Measurements from ENCODE around the gene PIP5K1C.

DNA sequence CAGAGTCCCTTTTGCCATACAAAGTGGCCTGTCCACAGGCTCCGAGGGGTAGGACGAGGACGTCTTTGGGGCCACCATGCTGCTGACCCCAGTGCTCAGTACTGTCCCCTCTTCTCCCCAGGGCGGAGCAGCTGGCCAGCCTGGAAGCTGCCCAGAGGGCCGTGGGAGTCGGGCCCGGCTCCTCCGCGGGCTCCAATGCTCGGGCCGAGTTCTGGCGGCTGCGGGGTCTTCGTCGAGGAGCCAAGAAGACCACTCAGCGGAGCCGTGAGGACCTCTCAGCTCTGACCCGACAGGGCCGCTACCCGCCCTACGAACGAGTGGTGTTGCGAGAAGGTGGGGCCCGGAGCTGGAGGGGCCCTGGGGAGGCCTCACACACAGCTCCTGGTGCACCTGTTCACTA lies 40.2 kb upstream of the PIP5K1C start:
- TF ChIP-seq ZNF696 (CRISPR knock-in tag; conservative IDR thresholded peaks at IDR 0.05): no peak
- TF ChIP-seq, protein P1, sequence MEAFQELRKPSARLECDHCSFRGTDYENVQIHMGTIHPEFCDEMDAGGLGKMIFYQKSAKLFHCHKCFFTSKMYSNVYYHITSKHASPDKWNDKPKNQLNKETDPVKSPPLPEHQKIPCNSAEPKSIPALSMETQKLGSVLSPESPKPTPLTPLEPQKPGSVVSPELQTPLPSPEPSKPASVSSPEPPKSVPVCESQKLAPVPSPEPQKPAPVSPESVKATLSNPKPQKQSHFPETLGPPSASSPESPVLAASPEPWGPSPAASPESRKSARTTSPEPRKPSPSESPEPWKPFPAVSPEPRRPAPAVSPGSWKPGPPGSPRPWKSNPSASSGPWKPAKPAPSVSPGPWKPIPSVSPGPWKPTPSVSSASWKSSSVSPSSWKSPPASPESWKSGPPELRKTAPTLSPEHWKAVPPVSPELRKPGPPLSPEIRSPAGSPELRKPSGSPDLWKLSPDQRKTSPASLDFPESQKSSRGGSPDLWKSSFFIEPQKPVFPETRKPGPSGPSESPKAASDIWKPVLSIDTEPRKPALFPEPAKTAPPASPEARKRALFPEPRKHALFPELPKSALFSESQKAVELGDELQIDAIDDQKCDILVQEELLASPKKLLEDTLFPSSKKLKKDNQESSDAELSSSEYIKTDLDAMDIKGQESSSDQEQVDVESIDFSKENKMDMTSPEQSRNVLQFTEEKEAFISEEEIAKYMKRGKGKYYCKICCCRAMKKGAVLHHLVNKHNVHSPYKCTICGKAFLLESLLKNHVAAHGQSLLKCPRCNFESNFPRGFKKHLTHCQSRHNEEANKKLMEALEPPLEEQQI (IDR thresholded peaks at IDR 0.05): no peak
- no peak for TF ChIP-seq FOXJ2 (tag; IDR thresholded peaks at IDR 0.05)
- no peak for TF ChIP-seq CBX2 (IDR thresholded peaks at IDR 0.05; ENCODE audit: insufficient read depth, low read length, poor library complexity, severe bottlenecking)
- TF ChIP-seq CHD4 (IDR thresholded peaks at IDR 0.05; ENCODE audit: insufficient read depth, insufficient replicate concordance, low read depth, low read length, poor library complexity, severe bottlenecking): no peak
- TF ChIP-seq, protein P2, sequence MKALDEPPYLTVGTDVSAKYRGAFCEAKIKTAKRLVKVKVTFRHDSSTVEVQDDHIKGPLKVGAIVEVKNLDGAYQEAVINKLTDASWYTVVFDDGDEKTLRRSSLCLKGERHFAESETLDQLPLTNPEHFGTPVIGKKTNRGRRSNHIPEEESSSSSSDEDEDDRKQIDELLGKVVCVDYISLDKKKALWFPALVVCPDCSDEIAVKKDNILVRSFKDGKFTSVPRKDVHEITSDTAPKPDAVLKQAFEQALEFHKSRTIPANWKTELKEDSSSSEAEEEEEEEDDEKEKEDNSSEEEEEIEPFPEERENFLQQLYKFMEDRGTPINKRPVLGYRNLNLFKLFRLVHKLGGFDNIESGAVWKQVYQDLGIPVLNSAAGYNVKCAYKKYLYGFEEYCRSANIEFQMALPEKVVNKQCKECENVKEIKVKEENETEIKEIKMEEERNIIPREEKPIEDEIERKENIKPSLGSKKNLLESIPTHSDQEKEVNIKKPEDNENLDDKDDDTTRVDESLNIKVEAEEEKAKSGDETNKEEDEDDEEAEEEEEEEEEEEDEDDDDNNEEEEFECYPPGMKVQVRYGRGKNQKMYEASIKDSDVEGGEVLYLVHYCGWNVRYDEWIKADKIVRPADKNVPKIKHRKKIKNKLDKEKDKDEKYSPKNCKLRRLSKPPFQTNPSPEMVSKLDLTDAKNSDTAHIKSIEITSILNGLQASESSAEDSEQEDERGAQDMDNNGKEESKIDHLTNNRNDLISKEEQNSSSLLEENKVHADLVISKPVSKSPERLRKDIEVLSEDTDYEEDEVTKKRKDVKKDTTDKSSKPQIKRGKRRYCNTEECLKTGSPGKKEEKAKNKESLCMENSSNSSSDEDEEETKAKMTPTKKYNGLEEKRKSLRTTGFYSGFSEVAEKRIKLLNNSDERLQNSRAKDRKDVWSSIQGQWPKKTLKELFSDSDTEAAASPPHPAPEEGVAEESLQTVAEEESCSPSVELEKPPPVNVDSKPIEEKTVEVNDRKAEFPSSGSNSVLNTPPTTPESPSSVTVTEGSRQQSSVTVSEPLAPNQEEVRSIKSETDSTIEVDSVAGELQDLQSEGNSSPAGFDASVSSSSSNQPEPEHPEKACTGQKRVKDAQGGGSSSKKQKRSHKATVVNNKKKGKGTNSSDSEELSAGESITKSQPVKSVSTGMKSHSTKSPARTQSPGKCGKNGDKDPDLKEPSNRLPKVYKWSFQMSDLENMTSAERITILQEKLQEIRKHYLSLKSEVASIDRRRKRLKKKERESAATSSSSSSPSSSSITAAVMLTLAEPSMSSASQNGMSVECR (CRISPR knock-in tag; IDR thresholded peaks at IDR 0.05): no peak
- no peak for TF ChIP-seq CTCF (IDR thresholded peaks at IDR 0.05 in 2 of 3, conservative IDR thresholded peaks at IDR 0.05 in 1 of 3; ENCODE audit: insufficient read depth in 2 of 3, low read depth in 1 of 3, low read length in 3 of 3)
- TF ChIP-seq RFX1 (IDR thresholded peaks at IDR 0.05): no peak
